NCI-H446 treated with DMSO at 0.1 percent for 48 hours (cell line): ENCODE results near the gene TAS2R10.

ENCODE experiments used
- DNase-seq: peaks from one replicate; lab custom pipeline; 2025; lab: John Stamatoyannopoulos, UW

TAS2R10 gene

GRCh38 chr12:10779103-10779502, 47.1 kb downstream of the TAS2R10 start:
- no peak for DNase-seq
